Measurements from ENCODE around the gene SMAP1. TPM values are rescaled to one million over a fixed set of nuclear protein-coding genes. Genes with fewer than 3 reads are reported as not detected.

SMAP1 gene
- total and polyA plus RNA-seq, 9 of the 15 experiments (the other 6 are each of a cell fraction or from before 2014, with no cell fraction given): 11.4 to 26.4 (median 15.5) TPM

GRCh38 chr6:70879496-70879895 is 211.8 kb downstream of the SMAP1 start:
- CTCF ChIA-PET (ENCODE audit: low intra/inter-chr PET ratio): no interaction called here

More at GRCh38 chr6:70879496-70879895, 211.8 kb downstream of the SMAP1 start:
- H3K79me2 ChIP-seq (ENCODE audit: control insufficient read depth, insufficient read depth, low read length): no peaks in the 10 kb centered on the region
- in situ Hi-C loops (cut with MboI): loop anchor here (25.0 kb wide), 1 partner anchor 342 kb away; no protein-coding TSS in a partner anchor
- H3K4me2 ChIP-seq (ENCODE audit: insufficient read depth, low read length): no peak overlapping the region
- intact Hi-C loops (cut with micrococcal nuclease): no loop called here
- no peak overlapping the region for H3K9ac ChIP-seq (ENCODE audit: insufficient read depth in 1 of 2, low read depth in 2 of 2, low read length in 2 of 2)
- H3K4me1 ChIP-seq (replicated peaks in 1 of 2; ENCODE audit: control insufficient read depth in 2 of 2, insufficient read depth in 2 of 2, low read length in 2 of 2): no peaks in the 10 kb centered on the region
- POLR2A ChIA-PET: no interaction called here
- FAIRE-seq: no peak
- no peak overlapping the region for H3K4me3 ChIP-seq
- 2% methylated on average over 4 of the region's 5 CpGs for WGBS (ENCODE audit: insufficient coverage, low coverage, missing lambda C conversion rate)
- no peaks in the 10 kb centered on the region; the same call in 1 of the 2 replicates for H3K9me3 ChIP-seq (replicated peaks; ENCODE audit: control insufficient read depth, insufficient read depth, low read depth, low read length)
- DNase-seq (ENCODE audit: extremely low read depth in 1 of 4, low spot score in 3 of 4): no peak
- H2AFZ ChIP-seq (ENCODE audit: low read depth, low read length): no peak overlapping the region
- no peaks in the 10 kb centered on the region for H3K9me1 ChIP-seq (ENCODE audit: control insufficient read depth, insufficient read depth, low read length)
- H3K36me3 ChIP-seq (ENCODE audit: control insufficient read depth, insufficient read depth, low read length): no peaks in the 10 kb centered on the region
- no peak overlapping the region for H3K27ac ChIP-seq (ENCODE audit: extremely low read depth, low read depth, low read length)
- BruUV-seq (replicated peaks): no TSS peak
- H4K20me1 ChIP-seq (replicated peaks; ENCODE audit: control insufficient read depth, insufficient read depth, low read length): no peaks in the 10 kb centered on the region
- no peak for ATAC-seq
- peaks cover 2 to 9% of the 10 kb centered on the region in 2 experiments; a peak in 3 of 5 replicates for H3K27me3 ChIP-seq (ENCODE audit: control insufficient read depth in 2 of 2, insufficient read depth in 2 of 2, low read length in 2 of 2)
- TF ChIP-seq, protein P1, sequence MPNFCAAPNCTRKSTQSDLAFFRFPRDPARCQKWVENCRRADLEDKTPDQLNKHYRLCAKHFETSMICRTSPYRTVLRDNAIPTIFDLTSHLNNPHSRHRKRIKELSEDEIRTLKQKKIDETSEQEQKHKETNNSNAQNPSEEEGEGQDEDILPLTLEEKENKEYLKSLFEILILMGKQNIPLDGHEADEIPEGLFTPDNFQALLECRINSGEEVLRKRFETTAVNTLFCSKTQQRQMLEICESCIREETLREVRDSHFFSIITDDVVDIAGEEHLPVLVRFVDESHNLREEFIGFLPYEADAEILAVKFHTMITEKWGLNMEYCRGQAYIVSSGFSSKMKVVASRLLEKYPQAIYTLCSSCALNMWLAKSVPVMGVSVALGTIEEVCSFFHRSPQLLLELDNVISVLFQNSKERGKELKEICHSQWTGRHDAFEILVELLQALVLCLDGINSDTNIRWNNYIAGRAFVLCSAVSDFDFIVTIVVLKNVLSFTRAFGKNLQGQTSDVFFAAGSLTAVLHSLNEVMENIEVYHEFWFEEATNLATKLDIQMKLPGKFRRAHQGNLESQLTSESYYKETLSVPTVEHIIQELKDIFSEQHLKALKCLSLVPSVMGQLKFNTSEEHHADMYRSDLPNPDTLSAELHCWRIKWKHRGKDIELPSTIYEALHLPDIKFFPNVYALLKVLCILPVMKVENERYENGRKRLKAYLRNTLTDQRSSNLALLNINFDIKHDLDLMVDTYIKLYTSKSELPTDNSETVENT (CRISPR knock-in tag; IDR thresholded peaks at IDR 0.05): no peak
- no peak for TF ChIP-seq ARID1B (IDR thresholded peaks at IDR 0.05)
- no peak for TF ChIP-seq NCOR1 (IDR thresholded peaks at IDR 0.05)

Data from K562 (cell line).